HG02943 (cell line): ENCODE results near the gene PADI6.

Source experiments
- ATAC-seq: cut with Tn5 transposase; IDR thresholded peaks from one replicate; pipeline ENCODE4 v1.9.1; 2021; ENCODE audit warnings: mild to moderate bottlenecking, low read depth, moderate library complexity; ENCODE audit not compliant: unreplicated experiment

Gene PADI6

DNA sequence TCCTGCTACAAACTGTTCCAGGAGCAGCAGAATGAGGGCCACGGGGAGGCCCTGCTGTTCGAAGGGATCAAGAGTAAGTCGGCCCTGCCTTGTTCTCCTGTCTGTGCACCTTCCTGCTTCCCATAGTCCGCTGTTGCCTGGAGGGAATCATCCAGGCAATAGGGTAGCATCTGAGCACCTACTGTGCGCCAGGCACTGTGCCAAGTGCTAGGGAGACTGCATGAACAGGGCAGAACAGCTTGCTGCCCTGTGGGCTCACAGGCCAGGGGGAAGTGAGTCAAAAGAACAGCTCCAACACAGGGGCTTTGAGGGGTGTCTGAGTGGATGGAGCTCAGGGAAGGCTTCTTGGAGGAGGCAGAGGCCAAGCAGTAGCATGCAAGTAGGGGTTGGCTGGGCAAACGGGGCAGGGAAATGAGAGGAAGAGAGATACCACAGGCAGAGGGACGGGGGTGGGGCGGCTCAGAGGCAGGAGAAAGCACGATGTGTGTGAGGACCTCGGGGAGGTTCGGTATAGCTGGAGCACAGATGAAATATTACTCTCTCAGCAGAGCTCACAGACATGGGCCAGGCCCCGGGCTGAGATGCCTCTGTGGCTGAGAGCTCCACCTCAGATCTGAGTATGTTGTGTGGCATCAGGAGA, 15.5 kb upstream of the PADI6 start:
- ATAC-seq, result no peak

DNA sequence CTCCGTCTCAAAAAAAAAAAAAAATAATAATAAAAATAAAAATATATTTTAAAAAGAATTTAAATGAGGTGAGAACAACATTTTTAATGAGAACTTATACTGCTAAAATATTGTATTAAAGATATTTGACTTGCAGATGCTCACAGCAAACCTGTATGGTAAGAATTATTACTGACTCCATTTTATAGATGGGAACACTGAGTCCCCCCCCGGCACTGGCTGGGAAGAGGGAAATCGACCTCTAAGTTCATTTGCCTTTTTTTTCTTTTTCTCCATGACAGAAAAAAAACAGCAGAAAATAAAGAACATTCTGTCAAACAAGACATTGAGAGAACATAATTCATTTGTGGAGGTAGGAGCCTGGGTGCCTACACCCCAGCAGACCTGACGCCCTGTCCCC, 13.4 kb upstream of the PADI6 start:
- no peak for ATAC-seq

DNA sequence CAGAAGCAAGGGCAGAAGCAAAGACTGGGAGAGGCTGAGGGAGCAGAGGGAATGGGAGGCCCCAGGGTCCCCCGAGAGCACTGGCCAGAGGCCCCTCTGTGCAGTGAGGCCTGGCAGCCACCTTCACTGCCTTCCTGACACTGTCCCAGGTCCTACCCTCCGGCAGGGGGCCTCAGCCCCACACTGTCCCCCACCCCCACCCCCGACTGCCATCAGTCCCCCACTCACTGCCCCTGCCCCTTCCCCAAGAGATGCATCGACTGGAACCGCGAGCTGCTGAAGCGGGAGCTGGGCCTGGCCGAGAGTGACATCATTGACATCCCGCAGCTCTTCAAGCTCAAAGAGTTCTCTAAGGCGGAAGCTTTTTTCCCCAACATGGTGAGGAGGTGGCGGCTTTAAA, 13.0 kb upstream of the PADI6 start:
- no peak for ATAC-seq

DNA sequence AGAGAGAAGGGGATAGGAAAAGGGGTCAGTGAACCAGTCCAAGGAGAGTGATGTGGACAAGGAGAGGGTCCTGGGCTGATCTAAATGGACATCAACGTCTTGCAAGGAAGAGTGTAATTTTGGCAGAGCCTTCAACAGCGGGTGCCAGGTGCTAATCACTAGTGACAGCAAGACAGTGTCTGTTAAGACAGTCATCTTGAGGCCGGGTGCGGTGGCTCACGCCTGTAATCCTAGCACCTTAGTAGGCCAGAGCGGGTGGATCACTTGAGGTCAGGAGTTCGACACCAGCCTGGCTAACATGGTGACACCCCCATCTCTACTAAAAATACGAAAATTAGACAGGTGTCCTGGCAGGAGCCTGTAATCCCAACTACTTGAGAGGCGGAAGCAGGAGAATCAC, 12.2 kb upstream of the PADI6 start:
- no peak for ATAC-seq

DNA sequence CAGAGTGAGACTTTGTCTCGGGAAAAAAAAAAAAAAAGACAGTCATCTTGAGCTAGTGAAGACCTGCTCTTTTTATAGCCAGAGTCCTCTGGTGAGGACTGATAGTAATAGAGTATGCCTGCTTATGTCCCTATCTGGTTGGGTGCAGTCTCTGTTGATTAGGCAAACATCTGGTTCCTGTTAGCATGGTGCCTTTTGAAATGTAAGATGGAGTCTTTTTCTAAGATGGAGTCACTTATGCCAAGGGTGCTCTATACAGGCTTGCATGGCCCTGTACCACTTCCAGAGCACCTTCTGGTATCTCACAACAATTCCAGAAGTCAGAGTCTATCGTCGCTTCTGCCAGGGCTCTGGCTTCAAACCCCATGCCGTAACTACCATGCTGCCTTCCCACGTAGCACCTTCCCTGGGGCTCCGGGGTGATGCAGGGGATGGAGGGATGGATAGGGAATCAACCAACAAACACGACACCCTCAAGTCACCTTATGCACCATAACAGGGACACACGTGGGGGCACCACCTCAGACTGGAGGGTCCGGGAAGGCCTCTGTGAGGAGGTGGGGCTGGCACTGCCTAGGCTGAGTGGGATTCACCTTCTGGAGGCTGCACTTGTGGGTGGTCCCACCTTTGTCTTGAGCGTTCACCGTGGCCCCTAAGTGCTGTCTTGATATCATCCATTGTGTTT, 11.6 kb upstream of the PADI6 start:
- ATAC-seq, result no peak

DNA sequence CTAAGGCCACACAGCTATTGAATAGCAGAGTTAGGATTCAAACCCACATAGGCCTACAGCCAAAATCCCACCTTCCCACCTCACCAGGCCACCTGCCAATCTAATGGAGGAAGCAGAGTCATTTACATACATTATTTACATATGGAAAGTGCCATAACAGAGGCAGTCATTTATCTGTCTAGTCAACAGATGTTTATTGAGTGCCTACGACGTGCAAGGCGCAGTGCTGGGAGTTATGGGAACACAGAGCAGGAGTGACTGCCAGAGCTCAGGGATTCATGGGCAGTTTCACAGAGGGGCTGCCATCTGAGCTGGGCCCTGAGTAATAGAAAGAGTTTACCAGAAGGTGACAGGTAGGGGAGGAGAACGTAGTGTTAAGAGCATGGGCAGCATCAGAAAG, 10.3 kb upstream of the PADI6 start:
- ATAC-seq, result no peak

DNA sequence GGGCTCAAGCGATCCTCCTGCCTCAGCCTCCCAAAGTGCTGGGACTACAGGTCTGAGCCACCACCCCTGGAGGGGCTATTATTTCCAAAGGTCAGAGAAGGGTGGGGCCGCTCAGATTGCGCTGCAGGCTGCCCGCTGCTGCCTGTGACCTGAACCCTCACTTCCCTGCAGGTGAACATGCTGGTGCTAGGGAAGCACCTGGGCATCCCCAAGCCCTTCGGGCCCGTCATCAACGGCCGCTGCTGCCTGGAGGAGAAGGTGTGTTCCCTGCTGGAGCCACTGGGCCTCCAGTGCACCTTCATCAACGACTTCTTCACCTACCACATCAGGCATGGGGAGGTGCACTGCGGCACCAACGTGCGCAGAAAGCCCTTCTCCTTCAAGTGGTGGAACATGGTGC, 8.6 kb upstream of the PADI6 start:
- ATAC-seq, result no peak

DNA sequence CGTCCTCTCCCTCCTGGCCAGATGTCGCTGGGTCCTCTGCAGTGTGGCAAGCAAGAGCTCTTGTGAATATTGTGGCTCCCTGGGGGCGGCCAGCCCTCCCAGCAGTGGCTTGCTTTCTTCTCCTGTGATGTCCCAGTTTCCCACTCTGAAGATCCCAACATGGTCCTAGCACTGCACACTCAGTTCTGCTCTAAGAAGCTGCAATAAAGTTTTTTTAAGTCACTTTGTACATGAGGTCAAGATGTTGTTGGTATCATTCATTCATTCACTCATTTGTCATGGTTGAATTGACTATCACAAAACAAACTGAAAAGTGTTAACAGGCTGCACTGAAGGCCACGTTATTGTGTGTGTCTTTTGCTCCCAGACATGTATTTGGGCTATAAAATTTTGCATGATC, 8.2 kb upstream of the PADI6 start:
- ATAC-seq, result no peak

DNA sequence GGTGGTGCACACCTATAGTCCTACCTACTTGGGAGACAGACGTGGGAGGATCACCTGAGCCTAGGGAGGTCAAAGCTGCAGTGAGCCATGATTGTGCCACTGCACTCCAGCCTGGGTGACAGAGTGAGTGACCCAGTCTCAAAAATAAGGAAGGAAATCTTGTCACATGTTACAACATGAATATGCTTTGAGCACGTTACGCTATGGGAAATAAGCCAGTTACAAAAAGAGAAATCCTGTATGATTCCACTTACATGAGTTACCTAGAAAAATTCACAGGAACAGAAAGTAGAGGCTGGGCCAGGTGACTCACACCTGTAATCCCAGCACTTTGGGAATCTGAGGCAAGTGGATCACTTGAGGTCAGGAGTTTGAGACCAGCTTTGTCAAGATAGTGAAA, 6.7 kb upstream of the PADI6 start:
- no peak for ATAC-seq

DNA sequence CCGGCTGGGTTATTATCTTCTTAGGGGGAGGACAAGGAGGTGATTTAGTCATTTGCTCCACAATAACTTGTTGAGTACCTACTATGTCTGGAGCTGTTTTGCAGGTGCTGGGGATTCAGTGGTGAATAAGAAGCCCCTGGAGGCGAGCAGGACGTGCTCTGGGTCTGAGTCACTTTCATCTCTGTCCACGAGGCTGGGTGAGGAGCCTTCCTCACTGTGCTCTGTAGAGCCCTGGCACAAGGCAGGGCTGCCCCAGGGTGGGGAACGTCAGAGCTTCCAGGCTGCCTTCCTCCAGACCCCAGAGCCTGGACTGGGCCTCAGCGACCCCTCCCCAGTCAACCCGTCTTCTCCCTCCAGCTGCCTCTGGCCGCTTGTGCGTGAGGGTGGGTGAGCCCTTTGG, 2.5 kb upstream of the PADI6 start:
- ATAC-seq, result no peak

DNA sequence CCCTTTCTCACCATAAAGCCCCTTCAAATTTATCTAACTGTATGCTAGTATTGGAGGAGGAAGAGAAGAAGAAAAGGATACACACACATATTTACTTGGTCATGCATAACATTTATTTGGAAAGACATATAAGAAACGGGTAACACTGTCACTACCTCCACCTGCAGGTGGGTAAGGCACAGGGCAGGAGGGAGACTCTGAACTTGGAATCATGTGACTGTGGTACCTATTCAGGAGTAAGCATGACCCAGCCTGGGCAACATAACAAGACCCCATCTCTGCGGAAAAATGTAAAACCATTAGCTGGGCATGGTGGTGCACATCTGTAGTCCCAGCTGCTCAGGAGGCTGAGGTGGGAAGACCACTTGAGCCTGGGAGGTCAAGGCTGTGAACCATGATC, 1.4 kb upstream of the PADI6 start:
- no peak for ATAC-seq

DNA sequence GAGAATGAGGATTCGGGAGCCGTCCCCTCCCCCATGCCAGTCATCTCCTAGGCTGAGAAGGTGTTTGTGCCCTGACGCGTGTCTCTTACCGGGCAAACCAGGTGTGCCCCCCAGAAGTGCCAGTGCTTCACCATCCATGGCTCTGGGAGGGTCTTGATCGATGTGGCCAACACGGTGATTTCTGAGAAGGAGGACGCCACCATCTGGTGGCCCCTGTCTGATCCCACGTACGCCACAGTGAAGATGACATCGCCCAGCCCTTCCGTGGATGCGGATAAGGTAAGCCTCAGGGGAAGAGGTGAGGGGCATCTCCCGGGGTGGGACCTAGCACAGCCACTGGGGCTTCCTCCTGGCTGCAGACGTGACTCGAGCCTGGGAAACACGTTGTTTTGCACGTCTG, 959 bp downstream of the PADI6 start:
- ATAC-seq, result no peak

DNA sequence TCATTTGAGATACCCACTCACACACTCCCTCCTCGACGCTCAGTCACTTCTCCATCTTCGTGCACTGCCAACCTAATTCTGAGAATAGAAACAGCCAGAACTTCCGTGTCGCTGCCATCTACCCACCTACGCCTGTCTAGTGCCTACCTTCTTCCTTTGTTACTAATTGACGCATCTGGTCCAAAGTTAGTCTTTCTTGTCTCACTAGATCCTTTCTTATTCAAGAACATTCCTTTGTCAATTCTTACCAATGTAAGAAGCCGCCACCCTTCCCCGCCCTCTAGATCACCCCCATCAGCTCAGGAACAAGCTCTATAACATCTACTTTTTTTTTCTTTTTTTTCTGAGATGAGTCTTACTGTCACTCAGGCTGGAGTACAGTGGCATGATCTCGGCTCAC, 3.7 kb downstream of the PADI6 start:
- ATAC-seq, result no peak

DNA sequence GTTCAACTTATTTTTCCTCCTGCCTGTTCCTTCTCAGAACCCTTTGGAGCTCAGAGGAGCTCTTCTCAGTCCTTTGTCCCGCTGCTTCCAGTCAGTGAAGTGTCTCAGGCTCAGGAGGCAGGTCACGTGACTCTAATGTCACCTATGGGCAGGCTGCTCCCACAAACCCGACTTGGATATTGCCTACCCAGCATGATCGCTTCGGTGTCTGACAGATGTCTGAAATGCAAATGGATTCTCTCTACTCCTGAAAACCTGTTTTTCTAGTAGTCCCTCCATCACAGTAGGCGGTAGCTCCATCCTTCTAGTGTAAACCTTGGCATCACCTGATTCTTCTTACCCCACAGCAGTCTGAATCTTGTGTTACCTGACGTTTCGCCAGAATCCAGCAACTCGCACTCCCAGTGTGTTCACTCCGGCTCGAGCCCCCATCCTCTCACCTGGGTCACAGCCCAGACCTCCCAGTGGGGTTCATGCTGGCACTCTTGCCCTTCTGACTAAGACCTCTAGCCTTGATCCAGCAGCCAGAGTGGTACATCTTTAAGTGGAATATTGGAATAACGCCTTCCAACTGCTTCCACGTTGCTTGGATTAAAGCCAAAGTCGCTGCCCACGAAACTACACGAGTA, 5.4 kb downstream of the PADI6 start:
- ATAC-seq, result no peak

DNA sequence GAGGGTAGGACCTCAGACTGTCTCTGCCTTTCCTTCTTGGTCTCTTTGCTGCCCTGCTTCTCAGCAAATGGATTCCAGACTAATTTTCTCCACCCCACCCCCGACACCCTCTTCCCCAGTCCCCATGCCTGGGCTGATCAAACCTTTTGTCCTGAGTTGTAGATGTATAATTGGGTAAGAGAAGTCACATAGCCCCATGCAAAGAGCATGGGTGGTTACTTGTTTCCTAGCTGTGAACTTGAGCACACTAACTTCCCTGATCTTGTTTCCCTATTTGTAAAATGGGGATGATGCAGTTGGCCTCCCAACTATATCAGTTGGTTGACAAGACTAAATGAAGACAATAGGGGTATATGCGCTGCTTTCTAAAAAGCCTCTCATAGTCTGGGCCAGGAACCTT, 9.2 kb downstream of the PADI6 start:
- ATAC-seq, result no peak

DNA sequence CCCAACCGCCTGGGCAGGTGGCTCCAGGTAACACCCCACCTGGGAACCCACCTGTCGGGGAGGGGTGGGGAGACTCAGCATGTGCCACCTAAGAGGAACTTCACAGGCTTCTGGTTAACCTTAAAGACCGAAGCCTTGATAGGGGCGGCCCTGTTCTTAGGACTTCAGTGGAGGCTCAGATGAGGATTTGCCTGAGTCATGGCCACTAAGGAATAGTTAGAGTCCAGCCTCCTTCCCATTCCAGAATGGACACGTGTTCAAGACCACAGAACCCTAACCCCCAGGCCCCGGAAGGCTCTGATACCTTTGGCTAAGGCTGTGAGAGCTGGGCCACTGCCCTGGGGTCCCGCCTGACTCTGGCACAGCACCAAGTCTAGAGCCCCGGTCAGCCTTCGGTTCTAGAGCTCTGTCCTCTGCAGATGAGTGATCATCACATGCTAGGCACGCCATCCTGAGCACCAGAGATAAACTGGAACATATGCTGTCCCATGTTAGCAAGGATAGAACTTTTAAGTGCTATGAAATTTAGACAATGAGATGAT, 20.3 kb downstream of the PADI6 start:
- ATAC-seq, result no peak

DNA sequence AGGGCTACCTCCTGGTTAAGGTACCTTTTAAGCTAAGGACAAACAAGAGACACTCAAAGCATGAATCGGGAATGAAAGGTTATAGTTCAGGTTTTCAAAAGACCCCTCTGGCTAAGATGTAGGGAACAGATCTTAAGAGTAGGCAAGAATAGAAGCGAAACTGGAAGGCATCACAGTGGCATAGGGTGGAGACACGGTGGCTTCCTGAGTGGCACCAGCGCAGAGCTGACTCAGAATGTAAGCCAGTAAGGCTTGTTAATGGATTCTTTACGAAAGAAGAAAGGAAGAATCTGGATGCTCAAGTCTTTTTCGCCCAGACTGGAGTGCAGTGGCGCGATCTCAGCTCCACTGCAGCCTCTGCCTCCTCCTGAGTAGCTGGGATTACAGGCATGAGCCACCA, 21.2 kb downstream of the PADI6 start:
- ATAC-seq, result no peak

DNA sequence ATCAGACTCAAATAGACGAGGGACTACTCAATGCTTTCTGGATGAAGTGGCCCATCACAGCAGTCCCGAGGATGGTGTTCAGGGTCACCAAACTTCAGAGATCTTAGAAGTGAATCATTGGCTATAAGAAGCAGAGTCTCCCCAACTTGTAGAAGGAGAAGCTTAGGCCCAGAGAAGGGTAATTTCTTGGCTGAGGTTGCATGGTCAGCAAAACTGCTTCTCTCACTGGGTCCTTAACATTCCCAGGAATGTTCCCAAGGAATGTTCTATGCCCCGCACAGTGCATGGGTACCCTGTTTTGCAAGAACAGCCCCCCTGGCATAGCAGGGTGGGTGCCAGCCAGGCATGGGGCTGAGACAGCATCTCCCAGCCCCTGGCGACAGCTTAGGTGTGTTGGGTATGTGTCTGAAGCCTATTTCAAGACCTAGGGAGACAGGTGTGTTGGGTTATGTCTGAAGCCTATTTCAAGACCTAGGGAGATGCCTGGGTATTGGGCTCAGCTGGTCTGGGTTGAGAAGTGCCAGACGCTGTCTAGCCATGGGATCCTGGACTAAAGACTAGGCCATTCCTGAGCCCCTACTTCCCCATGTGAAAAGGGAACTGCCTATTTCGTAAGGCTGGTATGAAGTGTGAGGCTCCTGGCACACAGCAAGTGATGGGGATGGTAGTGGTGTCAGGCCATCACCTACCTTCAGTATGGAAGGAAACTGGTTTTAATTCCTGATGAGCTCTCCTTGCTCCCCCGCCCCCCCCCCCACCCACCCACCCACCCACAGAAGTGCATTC, 26.1 kb downstream of the PADI6 start:
- ATAC-seq, result no peak

DNA sequence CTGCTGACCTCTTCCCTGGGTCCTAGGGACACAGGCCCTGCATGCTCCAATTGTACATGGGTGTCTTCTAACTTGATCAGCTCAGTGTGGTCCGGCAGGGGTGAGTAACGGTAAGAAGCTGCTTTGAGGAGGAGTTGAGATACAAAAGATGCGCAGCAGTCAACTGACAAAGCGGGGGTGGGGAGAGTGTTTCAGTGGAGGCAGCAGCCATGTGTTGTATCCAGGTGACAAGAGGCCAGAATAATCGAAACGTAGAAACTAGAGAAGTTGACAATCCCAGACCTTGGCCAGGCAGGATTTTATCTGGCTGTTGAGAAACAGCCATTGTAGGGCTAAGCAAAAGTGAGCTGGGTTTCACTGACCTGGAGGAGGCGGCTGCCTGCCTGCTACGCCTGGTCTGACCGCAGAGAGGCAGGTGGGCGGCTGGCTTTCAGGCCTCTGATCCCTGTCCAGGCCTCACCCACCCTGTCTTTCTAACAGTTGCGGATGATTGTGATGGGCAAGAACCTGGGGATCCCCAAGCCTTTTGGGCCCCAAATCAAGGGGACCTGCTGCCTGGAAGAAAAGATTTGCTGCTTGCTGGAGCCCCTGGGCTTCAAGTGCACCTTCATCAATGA, 28.8 kb downstream of the PADI6 start:
- no peak for ATAC-seq

DNA sequence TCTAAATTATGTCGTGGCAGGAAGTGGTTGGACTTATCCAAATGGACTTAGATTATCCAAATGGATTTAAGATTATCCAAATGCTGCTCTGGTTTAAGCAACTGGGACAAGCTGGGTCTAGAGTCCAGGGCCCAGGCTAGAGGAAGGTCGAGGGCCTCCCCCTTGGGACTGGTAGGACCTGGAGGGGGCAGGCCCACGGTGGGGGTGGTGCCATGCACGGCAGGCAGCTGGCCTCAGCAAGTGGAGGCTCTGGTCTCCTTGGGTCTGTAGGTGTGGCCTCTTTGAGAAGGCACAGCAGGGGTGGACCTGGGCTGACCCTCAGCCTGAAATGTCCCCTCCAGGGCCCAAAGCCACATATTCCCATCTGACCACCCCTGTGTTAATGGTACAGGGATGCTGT, 29.8 kb downstream of the PADI6 start:
- no peak for ATAC-seq

DNA sequence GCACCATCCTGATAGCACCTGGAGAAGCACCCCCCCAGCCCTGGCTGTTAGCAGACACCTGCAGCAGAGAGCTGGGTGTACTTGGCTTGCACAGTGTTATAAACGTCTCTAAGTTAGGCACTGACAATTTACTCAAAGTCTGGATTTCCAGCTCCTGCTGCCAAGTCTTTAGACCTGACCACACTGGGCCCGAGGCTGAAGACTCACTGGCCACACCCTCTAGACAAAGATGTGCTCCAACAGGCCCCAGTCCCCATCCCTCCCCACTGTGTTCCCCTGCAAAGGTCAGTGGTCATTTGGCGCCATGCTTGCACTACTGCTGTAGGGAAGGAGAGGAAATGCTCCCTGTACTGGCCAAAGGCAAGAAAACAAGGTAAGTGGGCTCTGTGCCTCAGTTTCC, 31.1 kb downstream of the PADI6 start:
- ATAC-seq, result no peak
